Type B pancreatic cell (in vitro differentiated cells): Measurements from ENCODE around the gene CHST4. TPM values are rescaled to one million over a fixed set of nuclear protein-coding genes. Genes with fewer than 3 reads are reported as not detected.
"Not testable (repeated sequence)": the region's sequence is repeated elsewhere in the genome, so short reads cannot be mapped to it uniquely, and the experiment has no call there.

Source experiments
- DNase-seq: peaks from one replicate; pipeline ENCODE4 v3.0.0; 2021; ENCODE audit warnings: mixed read lengths; ENCODE audit not compliant: unreplicated experiment; ENCODE audit errors: extremely low spot score
- H3K27ac Mint-ChIP-seq: 2 replicates; pipeline ENCODE4 v1.8.0; 2021; ENCODE audit warnings: mild to moderate bottlenecking, mixed read lengths
- H3K27me3 Mint-ChIP-seq: 2 replicates; pipeline ENCODE4 v1.8.0; 2021; ENCODE audit warnings: mixed read lengths
- H3K36me3 Mint-ChIP-seq: 2 replicates; pipeline ENCODE4 v1.8.0; 2021; ENCODE audit warnings: mixed read lengths
- H3K4me1 Mint-ChIP-seq: one replicate; pipeline ENCODE4 v1.8.0; 2021; ENCODE audit warnings: mixed read lengths; ENCODE audit not compliant: unreplicated experiment
- H3K4me3 Mint-ChIP-seq: 2 replicates; pipeline ENCODE4 v1.8.0; 2021; ENCODE audit warnings: mild to moderate bottlenecking, mixed read lengths
- H3K9me3 Mint-ChIP-seq: 2 replicates; pipeline ENCODE4 v1.8.0; 2021; ENCODE audit warnings: mixed read lengths
- total RNA-seq: library from RNA; stranded (reverse); gene quantifications from 2 replicates; pipeline ENCODE4 v1.2.1, GENCODE V29; 2021; ENCODE audit warnings: low replicate concordance
- TF ChIP-seq, protein P1 (sequence below): fragments of 200-600 bp; sonication (generic); conservative IDR thresholded peaks from 2 replicates; pipeline ENCODE4 v1.5.0; 2021; ENCODE audit warnings: antibody characterized with exemption, mild to moderate bottlenecking

The CHST4 gene
- total RNA-seq, 1 donor from 2014 or later: not detected

DNA sequence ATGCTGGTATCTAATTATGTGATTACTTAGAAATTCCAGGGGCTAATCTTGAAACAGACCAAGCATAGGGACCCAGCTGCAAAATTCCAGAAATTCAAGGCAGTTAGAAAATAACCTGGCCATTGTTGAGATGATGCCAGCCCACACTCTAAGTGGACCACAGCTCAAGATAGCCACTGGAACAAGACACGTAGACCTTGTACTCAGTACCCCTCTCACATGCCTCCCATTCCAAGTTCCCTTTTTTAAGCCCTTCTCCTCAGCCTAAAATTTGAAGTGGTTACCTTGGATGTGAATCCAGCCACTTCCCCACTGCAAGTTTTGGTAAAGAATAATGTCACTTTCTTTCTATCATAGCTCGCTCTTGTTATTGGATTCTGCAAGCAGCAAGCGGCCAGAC, 33.0 kb upstream of the CHST4 start:
- TF ChIP-seq, protein P1, sequence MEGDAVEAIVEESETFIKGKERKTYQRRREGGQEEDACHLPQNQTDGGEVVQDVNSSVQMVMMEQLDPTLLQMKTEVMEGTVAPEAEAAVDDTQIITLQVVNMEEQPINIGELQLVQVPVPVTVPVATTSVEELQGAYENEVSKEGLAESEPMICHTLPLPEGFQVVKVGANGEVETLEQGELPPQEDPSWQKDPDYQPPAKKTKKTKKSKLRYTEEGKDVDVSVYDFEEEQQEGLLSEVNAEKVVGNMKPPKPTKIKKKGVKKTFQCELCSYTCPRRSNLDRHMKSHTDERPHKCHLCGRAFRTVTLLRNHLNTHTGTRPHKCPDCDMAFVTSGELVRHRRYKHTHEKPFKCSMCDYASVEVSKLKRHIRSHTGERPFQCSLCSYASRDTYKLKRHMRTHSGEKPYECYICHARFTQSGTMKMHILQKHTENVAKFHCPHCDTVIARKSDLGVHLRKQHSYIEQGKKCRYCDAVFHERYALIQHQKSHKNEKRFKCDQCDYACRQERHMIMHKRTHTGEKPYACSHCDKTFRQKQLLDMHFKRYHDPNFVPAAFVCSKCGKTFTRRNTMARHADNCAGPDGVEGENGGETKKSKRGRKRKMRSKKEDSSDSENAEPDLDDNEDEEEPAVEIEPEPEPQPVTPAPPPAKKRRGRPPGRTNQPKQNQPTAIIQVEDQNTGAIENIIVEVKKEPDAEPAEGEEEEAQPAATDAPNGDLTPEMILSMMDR: no peak
- H3K27me3 Mint-ChIP-seq: peaks cover 8% of the 10 kb centered on the region
- H3K9me3 Mint-ChIP-seq: no peaks in the 10 kb centered on the region
- H3K4me1 Mint-ChIP-seq: no peaks in the 10 kb centered on the region
- DNase-seq: no peak
- H3K4me3 Mint-ChIP-seq: no peak overlapping the region
- no peak overlapping the region for H3K27ac Mint-ChIP-seq
- no peaks in the 10 kb centered on the region for H3K36me3 Mint-ChIP-seq

DNA sequence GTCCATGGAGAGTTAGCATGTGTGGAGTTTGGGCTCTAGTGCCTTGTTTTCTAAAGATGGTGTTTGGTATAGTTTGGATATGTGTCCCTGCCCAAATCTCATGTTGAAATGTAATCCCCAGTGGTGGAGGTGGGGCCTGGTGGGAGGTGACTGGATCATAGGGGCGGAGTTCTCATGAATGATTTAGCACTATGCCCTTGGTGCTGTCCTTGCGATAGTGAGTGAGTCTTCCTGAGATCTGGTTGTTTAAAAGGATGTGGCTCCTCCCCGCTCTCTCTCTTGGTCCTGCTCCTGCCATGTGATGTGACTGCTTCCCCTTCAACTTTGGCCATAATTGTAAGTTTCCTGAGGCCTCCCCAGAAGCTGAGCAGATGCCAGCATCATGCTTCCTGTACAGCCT, 28.2 kb upstream of the CHST4 start:
- H3K27ac Mint-ChIP-seq: no peak overlapping the region

DNA sequence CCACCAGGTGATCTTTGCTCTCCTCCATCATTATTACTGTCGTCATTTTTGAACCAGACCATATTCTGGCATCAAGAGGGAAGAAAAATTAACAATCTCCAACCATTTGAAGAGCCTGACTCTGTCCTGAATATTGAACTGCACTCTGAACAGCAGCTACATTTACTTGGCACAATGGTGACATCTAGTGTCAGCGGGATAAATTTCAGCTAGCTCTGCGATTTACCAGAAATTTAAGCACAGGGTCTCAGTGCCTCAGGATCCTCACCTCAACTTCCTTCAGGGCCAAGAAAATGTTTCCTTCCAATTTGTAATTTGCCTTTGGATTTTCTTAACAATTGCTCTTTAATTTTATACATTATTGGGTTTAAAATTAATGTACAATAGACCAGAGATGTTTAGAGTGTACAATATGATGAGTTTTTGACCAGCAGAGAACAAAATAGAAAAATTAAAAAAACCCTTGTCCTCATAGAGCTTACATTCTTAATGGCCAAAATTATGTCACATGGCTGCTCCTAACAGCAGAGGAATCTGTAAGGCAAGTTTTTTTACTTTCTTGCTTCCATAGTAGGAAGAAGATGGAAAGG, 26.4 kb upstream of the CHST4 start:
- Mint-ChIP-seq H3K9me3 (no peaks in the 10 kb centered on the region), H3K4me3 (no peak overlapping the region), H3K4me1 (no peaks in the 10 kb centered on the region), H3K27ac (no peak overlapping the region), H3K36me3 (no peaks in the 10 kb centered on the region), H3K27me3 (peaks cover 8% of the 10 kb centered on the region)
- DNase-seq: no peak
- TF ChIP-seq, protein P1: peak; percentile 83

More for the DNA sequence above, 28.2 kb upstream of the CHST4 start:
- TF ChIP-seq, protein P1: no peak
- H3K4me1 Mint-ChIP-seq: no peaks in the 10 kb centered on the region
- H3K36me3 Mint-ChIP-seq: no peaks in the 10 kb centered on the region
- H3K9me3 Mint-ChIP-seq: no peaks in the 10 kb centered on the region
- H3K27me3 Mint-ChIP-seq: peaks cover 5% of the 10 kb centered on the region
- no peak overlapping the region for H3K4me3 Mint-ChIP-seq
- no peak for DNase-seq

DNA sequence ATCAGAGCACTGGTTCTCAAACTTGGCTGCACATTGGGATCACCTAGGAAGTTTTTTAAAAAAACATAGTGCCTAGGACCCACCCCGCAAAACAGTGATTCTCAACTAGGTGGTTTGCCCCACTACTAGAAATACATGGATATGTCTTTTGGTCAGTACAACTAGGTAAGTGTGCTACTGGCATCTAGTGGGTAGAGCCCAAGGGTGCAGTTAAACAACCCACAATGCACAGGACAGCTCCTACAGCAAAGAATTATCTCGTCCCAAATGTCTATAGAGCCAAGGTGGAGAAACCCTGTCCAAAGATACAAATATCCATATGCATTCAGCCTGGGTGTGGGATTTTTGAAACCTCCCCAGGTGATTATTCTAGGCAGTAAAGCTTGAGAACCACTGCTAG, 25.3 kb upstream of the CHST4 start:
- TF ChIP-seq, protein P1: no peak
- Mint-ChIP-seq H3K9me3 (no peaks in the 10 kb centered on the region), H3K4me1 (no peaks in the 10 kb centered on the region), H3K27ac (no peak overlapping the region), H3K27me3 (peaks cover 8% of the 10 kb centered on the region), H3K4me3 (no peak overlapping the region), H3K36me3 (no peaks in the 10 kb centered on the region)
- no peak for DNase-seq

DNA sequence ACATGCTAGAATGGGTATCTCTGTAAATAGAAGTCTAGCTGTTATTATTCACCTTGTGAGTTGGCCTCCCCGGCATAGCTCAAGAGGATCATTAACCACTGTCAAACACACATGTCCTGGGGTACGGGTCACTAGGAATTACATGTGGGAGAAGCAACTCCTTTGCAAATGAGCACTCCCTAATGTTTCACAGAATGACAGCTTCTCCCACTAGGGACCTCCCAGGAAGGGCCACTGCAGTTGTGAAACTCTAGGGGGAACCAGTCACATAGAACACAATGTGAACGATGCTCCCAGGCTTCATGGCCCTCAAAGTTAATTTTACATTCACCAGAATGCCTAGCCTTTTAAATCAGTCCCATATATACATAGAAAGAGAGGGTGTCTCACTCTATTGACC, 24.7 kb upstream of the CHST4 start:
- DNase-seq: no peak
- H3K36me3 Mint-ChIP-seq: no peaks in the 10 kb centered on the region
- H3K9me3 Mint-ChIP-seq: no peaks in the 10 kb centered on the region
- H3K4me3 Mint-ChIP-seq: no peak overlapping the region
- H3K27me3 Mint-ChIP-seq: peaks cover 9% of the 10 kb centered on the region
- no peaks in the 10 kb centered on the region for H3K4me1 Mint-ChIP-seq
- H3K27ac Mint-ChIP-seq: no peak overlapping the region
- TF ChIP-seq, protein P1: no peak

DNA sequence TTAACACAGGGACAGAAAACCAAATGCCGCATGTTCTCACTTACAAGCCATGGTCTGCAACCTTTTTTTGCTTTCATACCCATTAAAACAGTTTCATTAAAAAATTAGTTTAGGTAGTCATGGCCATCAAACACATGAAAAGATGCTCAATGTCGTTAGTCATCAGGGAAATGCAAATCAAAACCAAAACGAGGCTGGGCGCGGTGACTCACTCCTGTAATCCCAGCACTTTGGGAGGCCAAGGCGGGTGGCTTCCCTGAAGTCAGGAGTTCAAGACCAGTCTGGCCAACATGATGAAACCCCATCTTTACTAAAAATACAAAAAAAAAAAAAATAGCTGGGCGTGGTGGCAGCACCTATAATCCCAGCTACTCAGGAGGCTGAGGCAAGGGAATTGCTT, 22.2 kb upstream of the CHST4 start:
- not testable (repeated sequence) for H3K36me3 Mint-ChIP-seq, H3K4me3 Mint-ChIP-seq, DNase-seq, H3K27ac Mint-ChIP-seq, H3K4me1 Mint-ChIP-seq, H3K9me3 Mint-ChIP-seq
- peaks cover 15% of the 10 kb centered on the region for H3K27me3 Mint-ChIP-seq
